PC-9 (cell line): ENCODE measurements around the gene SLC39A1.

Experiments
- EZH2 ChIP-seq: fragments of 200-600 bp; sonication (generic); IDR thresholded peaks from 2 replicates; pipeline ENCODE4 v1.8.0; 2017; ENCODE audit warnings: antibody characterized with exemption, low read depth
- TF ChIP-seq, protein P1 (sequence below): fragments of 200-600 bp; sonication (generic); conservative IDR thresholded peaks from 2 replicates; pipeline ENCODE4 v1.6.1; 2017; ENCODE audit warnings: mixed run types, antibody characterized with exemption, mild to moderate bottlenecking, moderate library complexity

GRCh38 chr1:153959454-153959853, 3.9 kb downstream of the SLC39A1 start:
- TF ChIP-seq, protein P1, sequence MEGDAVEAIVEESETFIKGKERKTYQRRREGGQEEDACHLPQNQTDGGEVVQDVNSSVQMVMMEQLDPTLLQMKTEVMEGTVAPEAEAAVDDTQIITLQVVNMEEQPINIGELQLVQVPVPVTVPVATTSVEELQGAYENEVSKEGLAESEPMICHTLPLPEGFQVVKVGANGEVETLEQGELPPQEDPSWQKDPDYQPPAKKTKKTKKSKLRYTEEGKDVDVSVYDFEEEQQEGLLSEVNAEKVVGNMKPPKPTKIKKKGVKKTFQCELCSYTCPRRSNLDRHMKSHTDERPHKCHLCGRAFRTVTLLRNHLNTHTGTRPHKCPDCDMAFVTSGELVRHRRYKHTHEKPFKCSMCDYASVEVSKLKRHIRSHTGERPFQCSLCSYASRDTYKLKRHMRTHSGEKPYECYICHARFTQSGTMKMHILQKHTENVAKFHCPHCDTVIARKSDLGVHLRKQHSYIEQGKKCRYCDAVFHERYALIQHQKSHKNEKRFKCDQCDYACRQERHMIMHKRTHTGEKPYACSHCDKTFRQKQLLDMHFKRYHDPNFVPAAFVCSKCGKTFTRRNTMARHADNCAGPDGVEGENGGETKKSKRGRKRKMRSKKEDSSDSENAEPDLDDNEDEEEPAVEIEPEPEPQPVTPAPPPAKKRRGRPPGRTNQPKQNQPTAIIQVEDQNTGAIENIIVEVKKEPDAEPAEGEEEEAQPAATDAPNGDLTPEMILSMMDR, result no peak
- TF ChIP-seq EZH2, result no peak
